HuH-7 (cell line): ENCODE measurements around the gene CGNL1.

ENCODE experiments used
- DNase-seq: peaks from one replicate; pipeline ENCODE4 v3.0.0; 2011; ENCODE audit warnings: low spot score

CGNL1 gene

GRCh38 chr15:57500979-57501576, 124.8 kb downstream of the CGNL1 start:
- no peak for DNase-seq

GRCh38 chr15:57502116-57502515, 125.8 kb downstream of the CGNL1 start:
- DNase-seq = no peak

GRCh38 chr15:57503051-57503702, 126.9 kb downstream of the CGNL1 start:
- DNase-seq = peak; percentile 59

GRCh38 chr15:57503911-57504598, 127.8 kb downstream of the CGNL1 start:
- no peak for DNase-seq

GRCh38 chr15:57504599-57504940, 128.3 kb downstream of the CGNL1 start:
- no peak for DNase-seq

- no peak for DNase-seq
These were observed 128.9 kb downstream of the CGNL1 start for GRCh38 chr15:57505056-57505715.

- DNase-seq = no peak
These were observed 129.7 kb downstream of the CGNL1 start for GRCh38 chr15:57505949-57506391.

GRCh38 chr15:57506422-57506821, 130.1 kb downstream of the CGNL1 start:
- DNase-seq = no peak

GRCh38 chr15:57507111-57507510, 130.8 kb downstream of the CGNL1 start:
- DNase-seq = no peak

GRCh38 chr15:57509126-57509525, 132.8 kb downstream of the CGNL1 start:
- DNase-seq = no peak

- no peak for DNase-seq
These were observed 133.7 kb downstream of the CGNL1 start for GRCh38 chr15:57509965-57510364.

GRCh38 chr15:57510647-57511046, 134.3 kb downstream of the CGNL1 start:
- DNase-seq = no peak

GRCh38 chr15:57516327-57517029, 140.2 kb downstream of the CGNL1 start:
- DNase-seq = no peak

- no peak for DNase-seq
These were observed 140.8 kb downstream of the CGNL1 start for GRCh38 chr15:57517030-57517671.

GRCh38 chr15:57518779-57519405, 142.6 kb downstream of the CGNL1 start:
- DNase-seq = no peak

- DNase-seq = no peak
These were observed 143.5 kb downstream of the CGNL1 start for GRCh38 chr15:57519806-57520205.

- no peak for DNase-seq
These were observed 145.2 kb downstream of the CGNL1 start for GRCh38 chr15:57521503-57521902.

GRCh38 chr15:57522148-57522547, 145.8 kb downstream of the CGNL1 start:
- no peak for DNase-seq

GRCh38 chr15:57525581-57525980, 149.3 kb downstream of the CGNL1 start:
- DNase-seq = no peak

- no peak for DNase-seq
These were observed 149.8 kb downstream of the CGNL1 start for GRCh38 chr15:57526076-57526475.

- DNase-seq = no peak
These were observed 150.3 kb downstream of the CGNL1 start for GRCh38 chr15:57526615-57527014.
